ENCODE data around the gene RND3. TPM values are rescaled to one million over a fixed set of nuclear protein-coding genes. Genes with fewer than 3 reads are reported as not detected.

The RND3 gene
- total and polyA plus RNA-seq, 9 of the 15 experiments (the other 6 are each of a cell fraction or from before 2014, with no cell fraction given), result 0.22 to 0.64 (median 0.29) TPM; not detected in 4

- Histone ChIP-seq H4K20me1 (replicated peaks; ENCODE audit: control insufficient read depth, insufficient read depth, low read length) (no peaks in the 10 kb centered on the region), H3K4me2 (ENCODE audit: insufficient read depth, low read length) (no peak overlapping the region), H3K9me1 (ENCODE audit: control insufficient read depth, insufficient read depth, low read length) (no peaks in the 10 kb centered on the region), H2AFZ (ENCODE audit: low read depth, low read length) (no peak overlapping the region), H3K27ac (ENCODE audit: extremely low read depth, low read depth, low read length) (no peak overlapping the region), H3K27me3 (ENCODE audit: control insufficient read depth in 2 of 2, insufficient read depth in 2 of 2, low read length in 2 of 2) (0 out of 5 replicates have a peak, but pooled peaks cover 0 to 6% of the 10 kb centered on the region in 2 experiments), H3K9ac (ENCODE audit: insufficient read depth in 1 of 2, low read depth in 2 of 2, low read length in 2 of 2) (no peak overlapping the region), H3K36me3 (ENCODE audit: control insufficient read depth, insufficient read depth, low read length) (no peaks in the 10 kb centered on the region), H3K4me1 (replicated peaks in 1 of 2; ENCODE audit: control insufficient read depth in 2 of 2, insufficient read depth in 2 of 2, low read length in 2 of 2) (peaks cover 0 to 8% of the 10 kb centered on the region in 2 experiments; a peak in 1 of 5 replicates), H3K4me3 (no peak overlapping the region), H3K9me3 (replicated peaks; ENCODE audit: control insufficient read depth, insufficient read depth, low read depth, low read length) (no peaks in the 10 kb centered on the region), H3K79me2 (ENCODE audit: control insufficient read depth, insufficient read depth, low read length) (no peaks in the 10 kb centered on the region)
- ChIA-PET CTCF (ENCODE audit: low intra/inter-chr PET ratio) (no interaction called here), POLR2A (no interaction called here)
- BruUV-seq (replicated peaks), result no TSS peak
- 0% methylated on average over 1 of the region's 1 CpG for WGBS (ENCODE audit: insufficient coverage, low coverage, missing lambda C conversion rate)
- TF ChIP-seq NR0B1 (IDR thresholded peaks at IDR 0.05; ENCODE audit: partially characterized antibody), result no peak
- TF ChIP-seq ZNF232 (CRISPR knock-in tag; IDR thresholded peaks at IDR 0.05), result no peak
- TF ChIP-seq NKRF (IDR thresholded peaks at IDR 0.05; ENCODE audit: borderline replicate concordance), result no peak
- no peak for TF ChIP-seq CBX5 (IDR thresholded peaks at IDR 0.05; ENCODE audit: borderline replicate concordance, low read depth)
- no peak for TF ChIP-seq RAD51 (IDR thresholded peaks at IDR 0.05; ENCODE audit: borderline replicate concordance, low read depth)
- no peak for TF ChIP-seq MYC (IDR thresholded peaks at IDR 0.05; ENCODE audit: low read depth, low read length)
- no peak for TF ChIP-seq MYC (CRISPR knock-in tag; IDR thresholded peaks at IDR 0.05; ENCODE audit: borderline replicate concordance, low read depth)
- no peak for TF ChIP-seq E2F5 (CRISPR knock-in tag; IDR thresholded peaks at IDR 0.05)
- no peak for TF ChIP-seq DDX20 (tag; IDR thresholded peaks at IDR 0.05; ENCODE audit: low read depth)
- TF ChIP-seq GTF2B (IDR thresholded peaks at IDR 0.05; ENCODE audit: extremely low read depth, insufficient read length), result no peak
- TF ChIP-seq FOXA1 (IDR thresholded peaks at IDR 0.05; ENCODE audit: borderline replicate concordance), result no peak
- no peak for TF ChIP-seq CGGBP1 (CRISPR knock-in tag; IDR thresholded peaks at IDR 0.05)
- TF ChIP-seq ZSCAN29 (IDR thresholded peaks at IDR 0.05), result no peak
- ATAC-seq (no peak), DNase-seq (ENCODE audit: extremely low read depth in 1 of 4, low spot score in 3 of 4) (no peak), FAIRE-seq (no peak)
- intact Hi-C loops (cut with micrococcal nuclease), result no loop called here
- in situ Hi-C loops (cut with MboI), result loop anchor here (25.0 kb wide), 1 partner anchor 871 kb away; no protein-coding TSS in a partner anchor
Measured at GRCh38 chr2:150483532-150483931, 3.9 kb downstream of the RND3 start.
